ENCODE measurements around the gene FPGT. TPM values are rescaled to one million over a fixed set of nuclear protein-coding genes. Genes with fewer than 3 reads are reported as not detected.

The FPGT gene
- total and polyA plus RNA-seq, 2 donors (not counting 3 experiments of a cell fraction or from before 2014, with no cell fraction given): 4.3 to 10.9 TPM

GRCh38 chr1:74237035-74237434 is 39.0 kb downstream of the FPGT start:
- H4K20me1 ChIP-seq (replicated peaks; ENCODE audit: control insufficient read depth, extremely low read depth, insufficient read depth, low read length): no peaks in the 10 kb centered on the region
- FAIRE-seq: no peak
- no peak overlapping the region for H3K4me3 ChIP-seq (replicated peaks in 1 of 3; ENCODE audit: insufficient read depth in 1 of 3, low read depth in 1 of 3, low read length in 3 of 3)
- no peaks in the 10 kb centered on the region for H3K79me2 ChIP-seq (ENCODE audit: control insufficient read depth, insufficient read depth, low read length)
- no peak overlapping the region for H3K4me2 ChIP-seq (ENCODE audit: insufficient read depth, low read length)
- no peaks in the 10 kb centered on the region for H3K9me1 ChIP-seq (replicated peaks; ENCODE audit: control insufficient read depth, extremely low read depth, insufficient read depth, low read length)
- no peaks in the 10 kb centered on the region for H3K36me3 ChIP-seq (ENCODE audit: control insufficient read depth in 2 of 2, extremely low read depth in 1 of 2, insufficient read depth in 2 of 2, low read length in 2 of 2)
- no peaks in the 10 kb centered on the region for H3K4me1 ChIP-seq (ENCODE audit: control insufficient read depth, extremely low read depth, insufficient read depth, low read length)
- H3K9ac ChIP-seq (replicated peaks; ENCODE audit: extremely low read depth, insufficient read depth, low read length): no peak overlapping the region
- TF ChIP-seq EZH2 (IDR thresholded peaks at IDR 0.05; ENCODE audit: borderline replicate concordance, low read depth, low read length, severe bottlenecking): no peak
- TF ChIP-seq POLR2A (IDR thresholded peaks at IDR 0.05; ENCODE audit: low read depth, low read length): no peak
- no peak for TF ChIP-seq POLR2AphosphoS5 (IDR thresholded peaks at IDR 0.05; ENCODE audit: insufficient read depth, low read depth, low read length)
- no peak for TF ChIP-seq JUN (IDR thresholded peaks at IDR 0.05; ENCODE audit: borderline replicate concordance, insufficient read depth, insufficient read length, low read depth)
- no peak for TF ChIP-seq FOS (IDR thresholded peaks at IDR 0.05; ENCODE audit: borderline replicate concordance, insufficient read depth, low read length)
- H3K27ac ChIP-seq (ENCODE audit: insufficient read depth, low read depth, low read length): no peak overlapping the region
- dilution Hi-C loops (cut with MboI; ENCODE audit: extremely low pct_ligation_motif_present, low sequenced_read_pairs) (no loop called here), intact Hi-C loops (cut with micrococcal nuclease) (no loop called here)
- CTCF ChIA-PET: no interaction called here
- POLR2A ChIA-PET: no interaction called here
- BruUV-seq (replicated peaks): no TSS peak
- DNase-seq (ENCODE audit: low read depth, low spot score): no peak
- H3K9me3 ChIP-seq (replicated peaks; ENCODE audit: control insufficient read depth, insufficient read depth, low read length): no peaks in the 10 kb centered on the region
- no peak overlapping the region for H2AFZ ChIP-seq (ENCODE audit: low read depth, low read length)
- H3K27me3 ChIP-seq (ENCODE audit: control insufficient read depth in 2 of 2, insufficient read depth in 2 of 2, low read length in 2 of 2): no peaks in the 10 kb centered on the region

- no TSS peak for BruUV-seq (replicated peaks)
- intact Hi-C loops (cut with micrococcal nuclease): no loop called here
- POLR2A ChIA-PET: no interaction called here
Observed at GRCh38 chr1:74237787-74238186, 39.7 kb downstream of the FPGT start.

More at GRCh38 chr1:74237787-74238186, 39.7 kb downstream of the FPGT start:
- CTCF ChIA-PET: no interaction called here
- Histone ChIP-seq H3K9me3 (replicated peaks; ENCODE audit: control insufficient read depth, insufficient read depth, low read length) (no peaks in the 10 kb centered on the region), H3K9ac (replicated peaks; ENCODE audit: extremely low read depth, insufficient read depth, low read length) (no peak overlapping the region), H3K27ac (ENCODE audit: insufficient read depth, low read depth, low read length) (no peak overlapping the region), H3K27me3 (ENCODE audit: control insufficient read depth in 2 of 2, insufficient read depth in 2 of 2, low read length in 2 of 2) (no peaks in the 10 kb centered on the region), H3K36me3 (ENCODE audit: control insufficient read depth in 2 of 2, extremely low read depth in 1 of 2, insufficient read depth in 2 of 2, low read length in 2 of 2) (no peaks in the 10 kb centered on the region), H3K4me3 (replicated peaks in 1 of 3; ENCODE audit: insufficient read depth in 1 of 3, low read depth in 1 of 3, low read length in 3 of 3) (no peak overlapping the region), H3K9me1 (replicated peaks; ENCODE audit: control insufficient read depth, extremely low read depth, insufficient read depth, low read length) (no peaks in the 10 kb centered on the region), H3K4me1 (ENCODE audit: control insufficient read depth, extremely low read depth, insufficient read depth, low read length) (no peaks in the 10 kb centered on the region), H3K79me2 (ENCODE audit: control insufficient read depth, insufficient read depth, low read length) (no peaks in the 10 kb centered on the region), H3K4me2 (ENCODE audit: insufficient read depth, low read length) (no peak overlapping the region), H2AFZ (ENCODE audit: low read depth, low read length) (no peak overlapping the region), H4K20me1 (replicated peaks; ENCODE audit: control insufficient read depth, extremely low read depth, insufficient read depth, low read length) (no peaks in the 10 kb centered on the region)
- dilution Hi-C loops (cut with MboI; ENCODE audit: extremely low pct_ligation_motif_present, low sequenced_read_pairs): no loop called here
- FAIRE-seq: no peak
- no peak for DNase-seq (ENCODE audit: low read depth, low spot score)
- no peak for TF ChIP-seq FOS (IDR thresholded peaks at IDR 0.05; ENCODE audit: borderline replicate concordance, insufficient read depth, low read length)
- TF ChIP-seq CTCF (IDR thresholded peaks at IDR 0.05; ENCODE audit: extremely low read depth in 1 of 2, insufficient read depth in 1 of 2, low read depth in 1 of 2, low read length in 2 of 2): no peak
- TF ChIP-seq JUN (IDR thresholded peaks at IDR 0.05; ENCODE audit: borderline replicate concordance, insufficient read depth, insufficient read length, low read depth): no peak
- TF ChIP-seq POLR2A (IDR thresholded peaks at IDR 0.05; ENCODE audit: low read depth, low read length): no peak
- TF ChIP-seq MAX (IDR thresholded peaks at IDR 0.05; ENCODE audit: insufficient read depth, insufficient read length): no peak
- no peak for TF ChIP-seq GATA2 (IDR thresholded peaks at IDR 0.05; ENCODE audit: insufficient read depth, insufficient read length, low read depth, low read length)
- no peak for TF ChIP-seq POLR2AphosphoS5 (IDR thresholded peaks at IDR 0.05; ENCODE audit: insufficient read depth, low read depth, low read length)
- no peak for TF ChIP-seq MYC (IDR thresholded peaks at IDR 0.05; ENCODE audit: low read depth, low read length)

All from endothelial cell of umbilical vein (primary cell).